HepG2 (cell line): Measurements from ENCODE around the gene IFT52. TPM values are rescaled to one million over a fixed set of nuclear protein-coding genes. Genes with fewer than 3 reads are reported as not detected.
A peak's percentile ranks its signal among the peaks of the same experiment; 100 is the strongest.

Source experiments
- CHD2 ChIP-seq: IDR thresholded peaks from 2 replicates; pipeline ENCODE4 v1.6.1; 2011; ENCODE audit warnings: low read depth, low read length, improper control_type of control experiment
- NR2F1 ChIP-seq, 2 experiments: fragments of 450-650 bp in 1 of 2; formaldehyde crosslinking in 1 of 2; IDR thresholded peaks; 2 replicates each; pipeline versions ENCODE4 v1.5.0 to v1.6.1; 2016 to 2020; ENCODE audit warnings: mild to moderate bottlenecking in 1 of 2, missing compliant biosample characterization in 1 of 2, missing genetic modification reagents in 1 of 2, moderate library complexity in 1 of 2
- POLR2AphosphoS2 ChIP-seq: IDR thresholded peaks from 2 replicates; pipeline ENCODE4 v1.6.1; 2011; ENCODE audit warnings: low read depth, low read length, improper control_type of control experiment
- XBP1 ChIP-seq: sonication (generic); formaldehyde crosslinking; IDR thresholded peaks from 2 replicates; pipeline ENCODE4 v1.5.0; 2020; ENCODE audit warnings: missing genetic modification reagents
- ZMAT3 ChIP-seq: sonication (generic); formaldehyde crosslinking; conservative IDR thresholded peaks from 2 replicates; pipeline ENCODE4 v1.7.0; 2021; ENCODE audit warnings: missing genetic modification reagents
- ZNF282 ChIP-seq: fragments of 450-650 bp; IDR thresholded peaks from 2 replicates; pipeline ENCODE4 v1.6.1; 2018; ENCODE audit not compliant: partially characterized antibody
- ZNF570 ChIP-seq: sonication (generic); formaldehyde crosslinking; IDR thresholded peaks from 2 replicates; pipeline ENCODE4 v1.4.0; 2020; ENCODE audit warnings: mild to moderate bottlenecking, missing genetic modification reagents, borderline replicate concordance
- polyA plus RNA-seq, 8 experiments: library from polyadenylated mRNA; depleted of rRNA in 3 of 8; stranded (reverse) in 7 of 8; unstranded in 1 of 8; fragments of >200 nt; fragmentation: Illumina TruSeq in 4 of 8; extraction: Trizol in 4 of 8; gene quantifications; 2 replicates each; pipeline versions ENCODE4 v1.2.1 to v1.2.3, GENCODE V29; 2011 to 2016; ENCODE audit warnings: low read depth in 4 of 8, missing spikeins in 1 of 8, mixed read lengths in 1 of 8; ENCODE audit not compliant: insufficient read depth in 1 of 8
- total RNA-seq, 5 experiments: library from RNA; depleted of rRNA; stranded (reverse); fragments of >200 nt; fragmentation: Illumina TruSeq; extraction: Trizol; gene quantifications; 2 replicates each; pipeline ENCODE4 v1.2.3, GENCODE V29; 2016; ENCODE audit warnings: low read depth in 1 of 5
- TF ChIP-seq, protein P1 (sequence below): IDR thresholded peaks from 2 replicates; pipeline ENCODE4 v1.6.1; 2016; ENCODE audit warnings: low read depth
- TF ChIP-seq, protein P2 (sequence below): sonication (generic); formaldehyde crosslinking; IDR thresholded peaks from 2 replicates; pipeline ENCODE4 v1.8.0; 2022; ENCODE audit warnings: missing genetic modification reagents, mild to moderate bottlenecking, moderate library complexity, borderline replicate concordance
- TF ChIP-seq, protein P3 (sequence below): sonication (generic); formaldehyde crosslinking; IDR thresholded peaks from 2 replicates; pipeline ENCODE4 v1.5.0; 2020; ENCODE audit warnings: mild to moderate bottlenecking, missing genetic modification reagents, moderate library complexity
- TF ChIP-seq, protein P4 (sequence below): sonication (generic); formaldehyde crosslinking; IDR thresholded peaks from one replicate; pipeline ENCODE4 v1.5.1; 2020; ENCODE audit warnings: mild to moderate bottlenecking, missing genetic modification reagents; ENCODE audit errors: not compliant biosample characterization
- TF ChIP-seq, protein P5 (sequence below): IDR thresholded peaks from 2 replicates; pipeline ENCODE4 v1.6.1; 2016

Gene IFT52
- total and polyA plus RNA-seq, 2 of the 13 experiments (the other 11 are each of a cell fraction or from before 2014, with no cell fraction given): 48.0 to 64.0 TPM

DNA sequence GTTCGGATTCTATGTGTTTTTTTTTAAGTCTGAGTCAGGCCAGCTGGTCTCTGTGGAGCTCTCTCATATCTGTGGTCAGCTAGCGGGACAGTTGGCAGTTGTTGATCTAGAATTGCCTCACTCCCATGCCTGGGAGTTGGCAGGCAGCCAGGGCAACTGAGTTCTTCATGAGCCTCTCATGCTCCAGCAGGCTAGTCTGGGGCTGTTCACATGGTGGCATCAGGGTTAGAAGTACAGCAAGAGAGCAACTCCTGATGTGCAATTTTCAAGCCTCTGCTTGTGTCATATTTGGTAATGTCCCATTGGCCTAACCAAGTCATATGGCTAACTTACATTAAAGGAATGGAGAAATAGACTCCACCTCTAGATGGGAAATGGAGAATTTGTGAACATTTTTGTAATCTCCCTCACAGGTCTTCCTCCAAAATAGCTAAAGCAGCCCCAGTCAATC is 6.7 kb upstream of the IFT52 start (continued):
- TF ChIP-seq ZNF570: no peak
- no peak for TF ChIP-seq ZMAT3 (CRISPR knock-in tag)
- TF ChIP-seq CHD2: no peak
- TF ChIP-seq, protein P1, sequence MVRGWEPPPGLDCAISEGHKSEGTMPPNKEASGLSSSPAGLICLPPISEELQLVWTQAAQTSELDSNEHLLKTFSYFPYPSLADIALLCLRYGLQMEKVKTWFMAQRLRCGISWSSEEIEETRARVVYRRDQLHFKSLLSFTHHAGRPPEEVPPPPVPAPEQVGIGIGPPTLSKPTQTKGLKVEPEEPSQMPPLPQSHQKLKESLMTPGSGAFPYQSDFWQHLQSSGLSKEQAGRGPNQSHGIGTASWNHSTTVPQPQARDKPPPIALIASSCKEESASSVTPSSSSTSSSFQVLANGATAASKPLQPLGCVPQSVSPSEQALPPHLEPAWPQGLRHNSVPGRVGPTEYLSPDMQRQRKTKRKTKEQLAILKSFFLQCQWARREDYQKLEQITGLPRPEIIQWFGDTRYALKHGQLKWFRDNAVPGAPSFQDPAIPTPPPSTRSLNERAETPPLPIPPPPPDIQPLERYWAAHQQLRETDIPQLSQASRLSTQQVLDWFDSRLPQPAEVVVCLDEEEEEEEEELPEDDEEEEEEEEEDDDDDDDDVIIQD: 0 out of 2 replicates have a peak, but pooled peaks have one; percentile 73
- no peak for TF ChIP-seq ZNF282
- TF ChIP-seq, protein P2, sequence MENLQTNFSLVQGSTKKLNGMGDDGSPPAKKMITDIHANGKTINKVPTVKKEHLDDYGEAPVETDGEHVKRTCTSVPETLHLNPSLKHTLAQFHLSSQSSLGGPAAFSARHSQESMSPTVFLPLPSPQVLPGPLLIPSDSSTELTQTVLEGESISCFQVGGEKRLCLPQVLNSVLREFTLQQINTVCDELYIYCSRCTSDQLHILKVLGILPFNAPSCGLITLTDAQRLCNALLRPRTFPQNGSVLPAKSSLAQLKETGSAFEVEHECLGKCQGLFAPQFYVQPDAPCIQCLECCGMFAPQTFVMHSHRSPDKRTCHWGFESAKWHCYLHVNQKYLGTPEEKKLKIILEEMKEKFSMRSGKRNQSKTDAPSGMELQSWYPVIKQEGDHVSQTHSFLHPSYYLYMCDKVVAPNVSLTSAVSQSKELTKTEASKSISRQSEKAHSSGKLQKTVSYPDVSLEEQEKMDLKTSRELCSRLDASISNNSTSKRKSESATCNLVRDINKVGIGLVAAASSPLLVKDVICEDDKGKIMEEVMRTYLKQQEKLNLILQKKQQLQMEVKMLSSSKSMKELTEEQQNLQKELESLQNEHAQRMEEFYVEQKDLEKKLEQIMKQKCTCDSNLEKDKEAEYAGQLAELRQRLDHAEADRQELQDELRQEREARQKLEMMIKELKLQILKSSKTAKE (CRISPR knock-in tag): no peak
- no peak for TF ChIP-seq XBP1 (CRISPR knock-in tag)
- TF ChIP-seq, protein P3, sequence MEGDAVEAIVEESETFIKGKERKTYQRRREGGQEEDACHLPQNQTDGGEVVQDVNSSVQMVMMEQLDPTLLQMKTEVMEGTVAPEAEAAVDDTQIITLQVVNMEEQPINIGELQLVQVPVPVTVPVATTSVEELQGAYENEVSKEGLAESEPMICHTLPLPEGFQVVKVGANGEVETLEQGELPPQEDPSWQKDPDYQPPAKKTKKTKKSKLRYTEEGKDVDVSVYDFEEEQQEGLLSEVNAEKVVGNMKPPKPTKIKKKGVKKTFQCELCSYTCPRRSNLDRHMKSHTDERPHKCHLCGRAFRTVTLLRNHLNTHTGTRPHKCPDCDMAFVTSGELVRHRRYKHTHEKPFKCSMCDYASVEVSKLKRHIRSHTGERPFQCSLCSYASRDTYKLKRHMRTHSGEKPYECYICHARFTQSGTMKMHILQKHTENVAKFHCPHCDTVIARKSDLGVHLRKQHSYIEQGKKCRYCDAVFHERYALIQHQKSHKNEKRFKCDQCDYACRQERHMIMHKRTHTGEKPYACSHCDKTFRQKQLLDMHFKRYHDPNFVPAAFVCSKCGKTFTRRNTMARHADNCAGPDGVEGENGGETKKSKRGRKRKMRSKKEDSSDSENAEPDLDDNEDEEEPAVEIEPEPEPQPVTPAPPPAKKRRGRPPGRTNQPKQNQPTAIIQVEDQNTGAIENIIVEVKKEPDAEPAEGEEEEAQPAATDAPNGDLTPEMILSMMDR (CRISPR knock-in tag): 0 out of 2 replicates have a peak, but pooled peaks have one; percentile 5
- TF ChIP-seq, protein P4, sequence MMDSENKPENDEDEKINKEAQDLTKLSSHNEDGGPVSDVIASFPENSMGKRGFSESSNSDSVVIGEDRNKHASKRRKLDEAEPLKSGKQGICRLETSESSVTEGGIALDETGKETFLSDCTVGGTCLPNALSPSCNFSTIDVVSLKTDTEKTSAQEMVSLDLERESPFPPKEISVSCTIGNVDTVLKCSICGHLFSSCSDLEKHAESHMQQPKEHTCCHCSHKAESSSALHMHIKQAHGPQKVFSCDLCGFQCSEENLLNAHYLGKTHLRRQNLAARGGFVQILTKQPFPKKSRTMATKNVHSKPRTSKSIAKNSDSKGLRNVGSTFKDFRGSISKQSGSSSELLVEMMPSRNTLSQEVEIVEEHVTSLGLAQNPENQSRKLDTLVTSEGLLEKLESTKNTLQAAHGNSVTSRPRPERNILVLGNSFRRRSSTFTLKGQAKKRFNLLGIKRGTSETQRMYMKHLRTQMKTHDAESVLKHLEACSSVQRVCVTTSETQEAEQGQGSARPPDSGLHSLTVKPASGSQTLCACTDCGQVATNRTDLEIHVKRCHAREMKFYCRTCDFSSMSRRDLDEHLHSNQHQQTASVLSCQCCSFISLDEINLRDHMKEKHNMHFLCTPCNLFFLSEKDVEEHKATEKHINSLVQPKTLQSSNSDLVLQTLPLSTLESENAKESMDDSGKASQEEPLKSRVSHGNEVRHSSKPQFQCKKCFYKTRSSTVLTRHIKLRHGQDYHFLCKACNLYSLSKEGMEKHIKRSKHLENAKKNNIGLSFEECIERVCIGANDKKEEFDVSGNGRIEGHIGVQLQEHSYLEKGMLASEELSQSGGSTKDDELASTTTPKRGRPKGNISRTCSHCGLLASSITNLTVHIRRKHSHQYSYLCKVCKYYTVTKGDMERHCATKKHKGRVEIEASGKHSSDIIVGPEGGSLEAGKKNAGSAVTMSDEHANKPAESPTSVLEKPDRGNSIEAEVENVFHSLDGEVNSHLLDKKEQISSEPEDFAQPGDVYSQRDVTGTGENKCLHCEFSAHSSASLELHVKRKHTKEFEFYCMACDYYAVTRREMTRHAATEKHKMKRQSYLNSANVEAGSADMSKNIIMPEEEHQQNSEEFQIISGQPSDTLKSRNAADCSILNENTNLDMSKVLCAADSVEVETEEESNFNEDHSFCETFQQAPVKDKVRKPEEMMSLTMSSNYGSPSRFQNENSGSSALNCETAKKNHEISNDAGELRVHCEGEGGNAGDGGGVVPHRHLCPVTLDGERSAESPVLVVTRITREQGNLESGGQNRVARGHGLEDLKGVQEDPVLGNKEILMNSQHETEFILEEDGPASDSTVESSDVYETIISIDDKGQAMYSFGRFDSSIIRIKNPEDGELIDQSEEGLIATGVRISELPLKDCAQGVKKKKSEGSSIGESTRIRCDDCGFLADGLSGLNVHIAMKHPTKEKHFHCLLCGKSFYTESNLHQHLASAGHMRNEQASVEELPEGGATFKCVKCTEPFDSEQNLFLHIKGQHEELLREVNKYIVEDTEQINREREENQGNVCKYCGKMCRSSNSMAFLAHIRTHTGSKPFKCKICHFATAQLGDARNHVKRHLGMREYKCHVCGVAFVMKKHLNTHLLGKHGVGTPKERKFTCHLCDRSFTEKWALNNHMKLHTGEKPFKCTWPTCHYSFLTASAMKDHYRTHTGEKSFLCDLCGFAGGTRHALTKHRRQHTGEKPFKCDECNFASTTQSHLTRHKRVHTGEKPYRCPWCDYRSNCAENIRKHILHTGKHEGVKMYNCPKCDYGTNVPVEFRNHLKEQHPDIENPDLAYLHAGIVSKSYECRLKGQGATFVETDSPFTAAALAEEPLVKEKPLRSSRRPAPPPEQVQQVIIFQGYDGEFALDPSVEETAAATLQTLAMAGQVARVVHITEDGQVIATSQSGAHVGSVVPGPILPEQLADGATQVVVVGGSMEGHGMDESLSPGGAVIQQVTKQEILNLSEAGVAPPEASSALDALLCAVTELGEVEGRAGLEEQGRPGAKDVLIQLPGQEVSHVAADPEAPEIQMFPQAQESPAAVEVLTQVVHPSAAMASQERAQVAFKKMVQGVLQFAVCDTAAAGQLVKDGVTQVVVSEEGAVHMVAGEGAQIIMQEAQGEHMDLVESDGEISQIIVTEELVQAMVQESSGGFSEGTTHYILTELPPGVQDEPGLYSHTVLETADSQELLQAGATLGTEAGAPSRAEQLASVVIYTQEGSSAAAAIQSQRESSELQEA (CRISPR knock-in tag): no peak
- TF ChIP-seq, protein P5, sequence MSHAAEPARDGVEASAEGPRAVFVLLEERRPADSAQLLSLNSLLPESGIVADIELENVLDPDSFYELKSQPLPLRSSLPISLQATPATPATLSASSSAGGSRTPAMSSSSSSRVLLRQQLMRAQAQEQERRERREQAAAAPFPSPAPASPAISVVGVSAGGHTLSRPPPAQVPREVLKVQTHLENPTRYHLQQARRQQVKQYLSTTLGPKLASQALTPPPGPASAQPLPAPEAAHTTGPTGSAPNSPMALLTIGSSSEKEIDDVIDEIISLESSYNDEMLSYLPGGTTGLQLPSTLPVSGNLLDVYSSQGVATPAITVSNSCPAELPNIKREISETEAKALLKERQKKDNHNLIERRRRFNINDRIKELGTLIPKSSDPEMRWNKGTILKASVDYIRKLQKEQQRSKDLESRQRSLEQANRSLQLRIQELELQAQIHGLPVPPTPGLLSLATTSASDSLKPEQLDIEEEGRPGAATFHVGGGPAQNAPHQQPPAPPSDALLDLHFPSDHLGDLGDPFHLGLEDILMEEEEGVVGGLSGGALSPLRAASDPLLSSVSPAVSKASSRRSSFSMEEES (CRISPR knock-in tag): peak; percentile 53; the same call in 1 of the 2 replicates
- TF ChIP-seq NR2F1 (CRISPR knock-in tag; IDR thresholded peaks at IDR 0.05): no peak; a peak in 1 of 4 replicates
- no peak for TF ChIP-seq POLR2AphosphoS2
